Measurements from ENCODE around the gene HMCN1.

GRCh38 chr1:186060226-186060625, 326.0 kb downstream of the HMCN1 start:
- no peak for TF ChIP-seq SUZ12 (IDR thresholded peaks at IDR 0.05; ENCODE audit: extremely low read depth, insufficient read depth, insufficient read length)
- TF ChIP-seq YY1 (IDR thresholded peaks at IDR 0.05; ENCODE audit: insufficient read depth, insufficient read length): no peak
- TF ChIP-seq ZNF274 (IDR thresholded peaks at IDR 0.05; ENCODE audit: low read depth, low read length): no peak

All from NT2/D1 (cell line).